PC-9 (cell line): ENCODE data around the gene NUDT3. TPM values are rescaled to one million over a fixed set of nuclear protein-coding genes. Genes with fewer than 3 reads are reported as not detected.

Source experiments
- BruUV-seq: library from RNA; stranded (reverse); fragments of 400-500 nt; replicated peaks from 2 replicates; lab custom pipeline; 2021; lab: Mats Ljungman, UMichigan
- CTCF ChIA-PET: fragments of 300-600 bp; sonication (Branson Sonifier 250); formaldehyde crosslinking; loops from one replicate; lab custom pipeline; 2022; ENCODE audit warnings: antibody characterized with exemption; lab: Charles Lee
- POLR2A ChIA-PET: fragments of 300-600 bp; sonication (Branson Sonifier 250); formaldehyde crosslinking; loops from one replicate; lab custom pipeline; 2022; ENCODE audit warnings: antibody characterized with exemption; ENCODE audit not compliant: unreplicated experiment; lab: Charles Lee
- DNase-seq, 2 experiments: peaks; one replicate each; pipeline versions ENCODE4 v3.0.0 to v3.0.0-alpha.2; 2015 to 2022; ENCODE audit warnings: mixed read lengths in 1 of 2
- H2AFZ ChIP-seq: fragments of 200-600 bp; sonication (generic); 2 replicates; pipeline ENCODE4 v1.8.1; 2017; ENCODE audit warnings: antibody characterized with exemption
- H3F3A ChIP-seq: fragments of 200-600 bp; sonication (generic); 2 replicates; pipeline ENCODE4 v1.8.1; 2017; ENCODE audit warnings: antibody characterized with exemption, mild to moderate bottlenecking, low read depth; ENCODE audit not compliant: insufficient read depth
- H3K27ac ChIP-seq: fragments of 200-600 bp; sonication (generic); 2 replicates; pipeline ENCODE4 v1.6.1; 2016; ENCODE audit warnings: mixed run types
- H3K27me3 ChIP-seq: fragments of 200-600 bp; sonication (generic); 2 replicates; pipeline ENCODE4 v1.6.1; 2016; ENCODE audit warnings: low read depth, mixed run types; ENCODE audit not compliant: insufficient read depth
- H3K36me3 ChIP-seq: fragments of 200-600 bp; sonication (generic); 2 replicates; pipeline ENCODE4 v1.6.1; 2016; ENCODE audit warnings: low read depth, mixed run types
- H3K4me1 ChIP-seq: fragments of 200-600 bp; sonication (generic); replicated peaks from 2 replicates; pipeline ENCODE4 v1.6.1; 2016; ENCODE audit warnings: mixed run types; ENCODE audit not compliant: insufficient read depth
- H3K4me2 ChIP-seq: fragments of 200-600 bp; sonication (generic); 2 replicates; pipeline ENCODE4 v1.6.1; 2017; ENCODE audit warnings: mixed run types
- H3K4me3 ChIP-seq: fragments of 200-600 bp; sonication (generic); 2 replicates; pipeline ENCODE4 v1.6.1; 2016; ENCODE audit warnings: mixed run types
- H3K79me2 ChIP-seq: fragments of 200-600 bp; sonication (generic); 2 replicates; pipeline ENCODE4 v1.6.1; 2017; ENCODE audit warnings: low read depth, mixed run types
- H3K9me2 ChIP-seq: fragments of 200-600 bp; sonication (generic); 2 replicates; pipeline ENCODE4 v1.8.1; 2017; ENCODE audit warnings: mild to moderate bottlenecking; ENCODE audit not compliant: insufficient read depth
- H3K9me3 ChIP-seq: fragments of 200-600 bp; sonication (generic); 2 replicates; pipeline ENCODE4 v1.8.1; 2016; ENCODE audit warnings: low read depth; ENCODE audit not compliant: insufficient read depth
- H4K20me1 ChIP-seq: fragments of 200-600 bp; sonication (generic); 2 replicates; pipeline ENCODE4 v1.8.1; 2017; ENCODE audit not compliant: insufficient read depth
- EZH2 ChIP-seq: fragments of 200-600 bp; sonication (generic); IDR thresholded peaks from 2 replicates; pipeline ENCODE4 v1.8.0; 2017; ENCODE audit warnings: antibody characterized with exemption, low read depth
- intact Hi-C: fragments of 100-400 bp; cut with micrococcal nuclease; formaldehyde crosslinking; loops from one replicate; pipeline ENCODE4 v1.10.0; 2022; ENCODE audit not compliant: unreplicated experiment
- total RNA-seq: library from RNA; stranded (reverse); gene quantifications from 2 replicates; pipeline ENCODE4 v1.2.3, GENCODE V29; 2021
- TF ChIP-seq, protein P1 (sequence below): fragments of 200-600 bp; sonication (generic); conservative IDR thresholded peaks from 2 replicates; pipeline ENCODE4 v1.6.1; 2017; ENCODE audit warnings: mixed run types, antibody characterized with exemption, mild to moderate bottlenecking, moderate library complexity

Gene NUDT3
- total RNA-seq, 1 experiment from 2014 or later = 19.1 TPM

DNA sequence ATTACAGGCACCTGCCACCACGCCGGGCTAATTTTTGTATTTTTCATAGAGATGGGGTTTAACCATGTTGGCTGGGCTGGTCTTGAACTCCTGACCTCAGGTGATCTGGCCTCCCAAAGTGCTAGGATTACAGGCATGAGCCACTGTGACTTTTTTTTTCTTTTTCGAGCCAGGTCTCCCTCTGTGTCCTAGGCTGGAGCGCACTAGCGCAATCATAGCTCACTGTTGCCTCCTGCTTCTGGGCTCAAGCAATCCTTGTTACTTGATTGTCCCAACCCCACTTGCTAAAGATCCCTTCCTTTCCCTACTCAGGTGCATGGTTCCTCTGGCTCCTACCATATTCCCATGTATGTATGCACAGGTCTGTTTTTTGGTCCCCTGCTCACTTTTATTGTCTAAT lies 116.3 kb downstream of the NUDT3 start:
- DNase-seq = no peak
- no TSS peak for BruUV-seq
- Histone ChIP-seq H3K9me3 (no peaks in the 10 kb centered on the region), H3K9me2 (no peaks in the 10 kb centered on the region), H3K36me3 (0 out of 2 replicates have a peak, but pooled peaks cover 4% of the 10 kb centered on the region), H3K27me3 (no peaks in the 10 kb centered on the region), H3K27ac (no peak overlapping the region), H3K79me2 (no peaks in the 10 kb centered on the region), H3K4me1 (peaks cover 10% of the 10 kb centered on the region), H3K4me2 (no peak overlapping the region), H4K20me1 (no peaks in the 10 kb centered on the region), H3F3A (no peaks in the 10 kb centered on the region), H2AFZ (no peak overlapping the region), H3K4me3 (no peak overlapping the region)
- no peak for TF ChIP-seq EZH2
- CTCF ChIA-PET = no interaction called here
- intact Hi-C loops = no loop called here
- POLR2A ChIA-PET = interaction anchor here (0.6 kb wide), 1 partner anchor 184 kb away, joined by 3 read pairs; no protein-coding TSS in a partner anchor

DNA sequence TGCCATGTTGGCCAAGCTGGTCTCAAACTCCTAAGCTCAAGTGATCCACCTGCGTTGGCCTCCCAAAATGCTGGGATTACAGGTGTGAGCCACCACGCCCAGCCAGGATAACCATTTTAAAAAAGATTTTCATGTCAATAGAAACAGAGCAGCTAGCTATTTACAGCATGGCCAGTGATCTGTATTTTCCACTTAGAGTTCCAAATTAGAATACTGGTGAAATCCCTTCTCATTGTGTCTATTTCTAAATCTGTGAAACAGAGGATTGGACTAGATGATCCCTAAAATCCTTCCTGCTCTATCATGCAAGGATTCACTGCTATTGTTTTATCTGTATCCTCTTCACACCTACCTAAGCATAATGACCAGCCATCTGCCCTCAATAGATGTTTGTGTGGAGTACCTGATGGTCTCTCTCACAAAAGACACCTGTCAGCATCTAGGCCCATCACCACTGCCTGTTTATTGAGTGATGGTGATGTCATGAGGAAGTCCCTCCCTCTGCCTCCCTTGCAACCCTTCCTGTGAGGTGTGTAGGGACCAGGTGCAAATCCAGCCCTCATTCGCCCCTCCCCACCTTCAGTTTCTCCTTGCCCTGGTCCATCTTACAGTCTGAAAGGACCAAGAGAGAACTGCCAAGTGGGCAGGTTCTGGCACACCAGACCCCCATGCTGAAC lies 117.2 kb downstream of the NUDT3 start:
- Histone ChIP-seq H3K36me3 (0 out of 2 replicates have a peak, but pooled peaks cover 4% of the 10 kb centered on the region), H3K79me2 (no peaks in the 10 kb centered on the region), H3K4me1 (peaks cover 10% of the 10 kb centered on the region), H4K20me1 (no peaks in the 10 kb centered on the region), H3K9me2 (no peaks in the 10 kb centered on the region), H3K27me3 (no peaks in the 10 kb centered on the region), H3K27ac (no peak overlapping the region), H3F3A (no peaks in the 10 kb centered on the region), H3K4me3 (no peak overlapping the region), H2AFZ (no peak overlapping the region), H3K4me2 (no peak overlapping the region), H3K9me3 (no peaks in the 10 kb centered on the region)
- CTCF ChIA-PET = no interaction called here
- TF ChIP-seq, protein P1, sequence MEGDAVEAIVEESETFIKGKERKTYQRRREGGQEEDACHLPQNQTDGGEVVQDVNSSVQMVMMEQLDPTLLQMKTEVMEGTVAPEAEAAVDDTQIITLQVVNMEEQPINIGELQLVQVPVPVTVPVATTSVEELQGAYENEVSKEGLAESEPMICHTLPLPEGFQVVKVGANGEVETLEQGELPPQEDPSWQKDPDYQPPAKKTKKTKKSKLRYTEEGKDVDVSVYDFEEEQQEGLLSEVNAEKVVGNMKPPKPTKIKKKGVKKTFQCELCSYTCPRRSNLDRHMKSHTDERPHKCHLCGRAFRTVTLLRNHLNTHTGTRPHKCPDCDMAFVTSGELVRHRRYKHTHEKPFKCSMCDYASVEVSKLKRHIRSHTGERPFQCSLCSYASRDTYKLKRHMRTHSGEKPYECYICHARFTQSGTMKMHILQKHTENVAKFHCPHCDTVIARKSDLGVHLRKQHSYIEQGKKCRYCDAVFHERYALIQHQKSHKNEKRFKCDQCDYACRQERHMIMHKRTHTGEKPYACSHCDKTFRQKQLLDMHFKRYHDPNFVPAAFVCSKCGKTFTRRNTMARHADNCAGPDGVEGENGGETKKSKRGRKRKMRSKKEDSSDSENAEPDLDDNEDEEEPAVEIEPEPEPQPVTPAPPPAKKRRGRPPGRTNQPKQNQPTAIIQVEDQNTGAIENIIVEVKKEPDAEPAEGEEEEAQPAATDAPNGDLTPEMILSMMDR = no peak
- no peak for TF ChIP-seq EZH2
- intact Hi-C loops = no loop called here
- no peak for DNase-seq
- BruUV-seq = no TSS peak
- POLR2A ChIA-PET = no interaction called here

DNA sequence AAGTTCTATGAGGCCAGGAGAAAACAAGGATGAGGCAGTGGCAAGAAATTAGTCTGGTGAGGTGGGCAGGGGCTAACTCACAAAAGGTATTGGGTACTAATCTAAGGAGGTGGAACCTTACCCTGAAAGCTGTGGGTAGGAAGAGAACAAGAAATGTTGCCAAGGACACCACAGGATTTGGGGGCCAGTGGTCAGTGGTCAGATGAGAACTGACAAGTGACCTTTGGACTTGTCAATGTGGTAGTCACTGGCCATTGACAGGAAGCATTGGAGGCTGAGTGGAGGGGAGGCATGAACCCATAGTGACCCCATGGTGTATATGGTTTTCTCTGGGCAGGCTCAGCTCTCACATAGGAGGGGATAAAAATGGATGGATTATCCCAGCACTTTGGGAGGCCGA lies 118.3 kb downstream of the NUDT3 start:
- intact Hi-C loops = no loop called here
- CTCF ChIA-PET = no interaction called here
- BruUV-seq = no TSS peak
- H3K27ac ChIP-seq = no peak overlapping the region
- H3K4me2 ChIP-seq = no peak overlapping the region
- no peaks in the 10 kb centered on the region for H3F3A ChIP-seq
- no peaks in the 10 kb centered on the region for H3K27me3 ChIP-seq
- no peaks in the 10 kb centered on the region for H3K9me3 ChIP-seq
- no peaks in the 10 kb centered on the region for H4K20me1 ChIP-seq
- no peak for TF ChIP-seq EZH2
- H3K4me3 ChIP-seq = no peak overlapping the region
- no peak for DNase-seq
- POLR2A ChIA-PET = no interaction called here
- no peaks in the 10 kb centered on the region for H3K79me2 ChIP-seq
- peaks cover 10% of the 10 kb centered on the region for H3K4me1 ChIP-seq
- no peak overlapping the region for H2AFZ ChIP-seq
- H3K36me3 ChIP-seq = 0 out of 2 replicates have a peak, but pooled peaks cover 4% of the 10 kb centered on the region
- no peaks in the 10 kb centered on the region for H3K9me2 ChIP-seq

DNA sequence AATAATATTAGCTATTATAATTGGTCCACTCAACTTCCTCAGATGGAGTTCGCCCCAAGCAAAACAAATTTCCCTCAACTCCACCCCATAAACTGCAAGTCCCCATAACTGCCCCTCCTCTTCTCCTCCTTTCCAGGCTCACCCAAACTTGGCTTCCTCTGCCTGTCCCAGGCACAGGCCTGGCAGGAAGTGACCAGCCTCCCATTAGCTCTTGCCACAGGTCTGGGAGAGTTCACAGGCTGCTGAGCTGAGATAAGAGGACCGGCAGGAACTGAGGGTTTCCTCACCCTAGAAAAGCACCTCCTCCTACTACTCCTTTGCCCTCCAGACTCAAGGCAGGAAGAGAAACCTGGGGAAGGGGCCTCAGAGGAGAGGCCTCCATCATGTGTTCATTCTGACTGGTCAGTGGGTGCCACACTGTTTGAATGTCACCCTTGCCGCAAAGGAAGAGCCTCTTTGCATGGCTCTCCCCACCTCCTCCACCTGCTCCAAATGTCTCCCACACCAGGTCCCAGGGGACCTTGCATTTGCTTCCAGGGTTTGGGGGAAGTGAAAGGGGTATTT lies 119.1 kb downstream of the NUDT3 start:
- H3F3A ChIP-seq = no peaks in the 10 kb centered on the region
- no peaks in the 10 kb centered on the region for H4K20me1 ChIP-seq
- peaks cover 10% of the 10 kb centered on the region for H3K4me1 ChIP-seq
- no peak overlapping the region for H2AFZ ChIP-seq
- intact Hi-C loops = no loop called here
- CTCF ChIA-PET = no interaction called here
- no peak overlapping the region for H3K4me2 ChIP-seq
- no peaks in the 10 kb centered on the region for H3K27me3 ChIP-seq
- no peaks in the 10 kb centered on the region for H3K9me3 ChIP-seq
- TF ChIP-seq, protein P1 = no peak
- no peak for TF ChIP-seq EZH2
- no peak overlapping the region for H3K27ac ChIP-seq
- no TSS peak for BruUV-seq
- no peaks in the 10 kb centered on the region for H3K9me2 ChIP-seq
- POLR2A ChIA-PET = no interaction called here
- DNase-seq = no peak
- no peaks in the 10 kb centered on the region for H3K79me2 ChIP-seq
- H3K4me3 ChIP-seq = no peak overlapping the region
- H3K36me3 ChIP-seq = 0 out of 2 replicates have a peak, but pooled peaks cover 2% of the 10 kb centered on the region
